Measurements from ENCODE around the gene MCUR1. TPM values are rescaled to one million over a fixed set of nuclear protein-coding genes. Genes with fewer than 3 reads are reported as not detected.
A peak's percentile ranks its signal among the peaks of the same experiment; 100 is the strongest.

Gene MCUR1
- total and polyA plus RNA-seq, 2 experiments from 2014 or later = 16.1 to 27.6 TPM

DNA sequence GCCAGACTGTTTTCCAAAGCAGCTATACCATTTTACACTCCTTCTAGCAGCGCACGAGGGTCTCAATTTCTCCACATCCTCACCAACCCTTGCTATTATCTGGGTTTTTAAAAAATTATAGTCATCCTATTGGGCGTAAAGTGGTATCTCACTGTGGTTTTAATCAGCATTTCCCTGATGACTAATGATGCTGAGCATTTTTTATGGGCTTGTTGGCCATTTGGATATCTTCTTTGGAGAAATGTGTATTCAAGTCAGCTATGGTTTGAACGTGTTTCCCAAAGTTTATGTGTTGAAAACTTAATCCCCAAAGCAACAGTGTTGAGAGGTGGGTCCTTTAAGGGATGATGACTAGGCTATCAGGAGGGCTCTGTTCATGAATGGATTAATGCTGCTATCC is 6.7 kb downstream of the MCUR1 start:
- peaks cover 62% of the 10 kb centered on the region for H3K79me2 ChIP-seq
- no peak for TF ChIP-seq EZH2 (IDR thresholded peaks at IDR 0.05; ENCODE audit: borderline replicate concordance)
- TF ChIP-seq, protein P1, sequence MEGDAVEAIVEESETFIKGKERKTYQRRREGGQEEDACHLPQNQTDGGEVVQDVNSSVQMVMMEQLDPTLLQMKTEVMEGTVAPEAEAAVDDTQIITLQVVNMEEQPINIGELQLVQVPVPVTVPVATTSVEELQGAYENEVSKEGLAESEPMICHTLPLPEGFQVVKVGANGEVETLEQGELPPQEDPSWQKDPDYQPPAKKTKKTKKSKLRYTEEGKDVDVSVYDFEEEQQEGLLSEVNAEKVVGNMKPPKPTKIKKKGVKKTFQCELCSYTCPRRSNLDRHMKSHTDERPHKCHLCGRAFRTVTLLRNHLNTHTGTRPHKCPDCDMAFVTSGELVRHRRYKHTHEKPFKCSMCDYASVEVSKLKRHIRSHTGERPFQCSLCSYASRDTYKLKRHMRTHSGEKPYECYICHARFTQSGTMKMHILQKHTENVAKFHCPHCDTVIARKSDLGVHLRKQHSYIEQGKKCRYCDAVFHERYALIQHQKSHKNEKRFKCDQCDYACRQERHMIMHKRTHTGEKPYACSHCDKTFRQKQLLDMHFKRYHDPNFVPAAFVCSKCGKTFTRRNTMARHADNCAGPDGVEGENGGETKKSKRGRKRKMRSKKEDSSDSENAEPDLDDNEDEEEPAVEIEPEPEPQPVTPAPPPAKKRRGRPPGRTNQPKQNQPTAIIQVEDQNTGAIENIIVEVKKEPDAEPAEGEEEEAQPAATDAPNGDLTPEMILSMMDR (IDR thresholded peaks at IDR 0.05; ENCODE audit: poor library complexity) = no peak
- no peak for TF ChIP-seq EZH2phosphoT487 (IDR thresholded peaks at IDR 0.05; ENCODE audit: low read depth, severe bottlenecking, unreplicated experiment)
- no peaks in the 10 kb centered on the region for H3K36me3 ChIP-seq (replicated peaks; ENCODE audit: insufficient read depth, low read depth)
- peaks cover 4% of the 10 kb centered on the region for H4K20me1 ChIP-seq (ENCODE audit: insufficient read depth, poor library complexity, severe bottlenecking)
- H3K27me3 ChIP-seq = no peaks in the 10 kb centered on the region
- H2AFZ ChIP-seq = no peak overlapping the region
- no peak overlapping the region for H3K4me3 ChIP-seq
- peaks cover 16% of the 10 kb centered on the region for H3K4me1 ChIP-seq (ENCODE audit: insufficient read depth)
- H3K4me2 ChIP-seq = no peak overlapping the region
- DNase-seq (ENCODE audit: low spot score) = no peak
- WGBS (ENCODE audit: low lambda C conversion rate, missing lambda C conversion rate) = 81% methylated on average over 4 of the region's 4 CpGs
- H3K9me3 ChIP-seq (ENCODE audit: low read depth) = no peaks in the 10 kb centered on the region
- no peak overlapping the region for H3K27ac ChIP-seq
- H3K9me2 ChIP-seq (replicated peaks; ENCODE audit: insufficient read depth) = no peaks in the 10 kb centered on the region

DNA sequence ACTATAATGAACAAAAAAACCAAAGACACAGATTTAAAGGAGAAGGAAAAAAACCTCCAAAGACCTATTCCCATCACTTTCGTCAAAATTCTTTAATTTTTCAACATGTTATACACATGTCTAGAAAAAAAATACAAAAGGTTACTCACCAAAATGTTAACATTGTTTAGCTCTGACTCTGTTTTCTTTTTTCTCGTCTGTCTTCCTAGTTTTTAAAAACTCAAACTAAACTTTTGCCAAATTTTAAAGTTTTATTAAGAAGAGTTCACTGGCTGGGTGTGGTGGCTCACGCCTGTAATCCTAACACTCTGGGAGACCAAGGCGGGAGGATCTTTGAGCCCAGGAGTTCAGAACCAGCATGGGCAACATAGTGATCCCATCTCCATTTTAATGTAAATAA is 10.8 kb downstream of the MCUR1 start:
- H3K36me3 ChIP-seq (replicated peaks; ENCODE audit: insufficient read depth, low read depth) = no peaks in the 10 kb centered on the region
- no peak overlapping the region for H2AFZ ChIP-seq
- no peaks in the 10 kb centered on the region for H3K9me2 ChIP-seq (replicated peaks; ENCODE audit: insufficient read depth)
- no peak for TF ChIP-seq EZH2phosphoT487 (IDR thresholded peaks at IDR 0.05; ENCODE audit: low read depth, severe bottlenecking, unreplicated experiment)
- no peak for TF ChIP-seq EZH2 (IDR thresholded peaks at IDR 0.05; ENCODE audit: borderline replicate concordance)
- TF ChIP-seq, protein P1 (IDR thresholded peaks at IDR 0.05; ENCODE audit: poor library complexity) = no peak
- no peaks in the 10 kb centered on the region for H3K27me3 ChIP-seq
- peaks cover 20% of the 10 kb centered on the region for H3K79me2 ChIP-seq
- H3K9me3 ChIP-seq (ENCODE audit: low read depth) = no peaks in the 10 kb centered on the region
- H3K27ac ChIP-seq = no peak overlapping the region
- H3K4me2 ChIP-seq = no peak overlapping the region
- no peak for DNase-seq (ENCODE audit: low spot score)
- H4K20me1 ChIP-seq (ENCODE audit: insufficient read depth, poor library complexity, severe bottlenecking) = no peaks in the 10 kb centered on the region
- 96% methylated on average over 4 of the region's 4 CpGs for WGBS (ENCODE audit: low lambda C conversion rate, missing lambda C conversion rate)
- H3K4me1 ChIP-seq (ENCODE audit: insufficient read depth) = no peaks in the 10 kb centered on the region
- no peak overlapping the region for H3K4me3 ChIP-seq

DNA sequence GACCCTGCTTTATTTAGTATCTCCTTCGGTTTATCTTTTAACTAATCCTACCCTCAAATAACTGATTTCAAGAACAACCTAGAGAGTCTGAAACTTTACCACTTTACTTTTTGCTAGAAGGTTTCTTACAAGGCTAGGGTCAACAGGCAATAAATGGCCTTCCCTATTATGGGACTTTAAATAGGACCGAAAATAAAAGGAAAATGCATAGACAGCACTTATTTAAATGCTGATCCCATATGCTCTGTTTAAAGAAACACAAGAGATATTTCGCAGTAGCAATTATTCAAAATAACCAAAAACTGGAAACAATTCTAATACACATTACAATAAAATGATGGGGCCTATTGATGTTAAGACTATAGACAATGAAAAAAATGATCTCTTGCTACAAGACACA is 13.7 kb downstream of the MCUR1 start:
- Histone ChIP-seq H4K20me1 (ENCODE audit: insufficient read depth, poor library complexity, severe bottlenecking) (no peaks in the 10 kb centered on the region), H3K79me2 (peaks cover 4% of the 10 kb centered on the region), H3K4me2 (no peak overlapping the region), H3K27ac (no peak overlapping the region), H2AFZ (no peak overlapping the region), H3K9me2 (replicated peaks; ENCODE audit: insufficient read depth) (no peaks in the 10 kb centered on the region), H3K9me3 (ENCODE audit: low read depth) (no peaks in the 10 kb centered on the region), H3K4me3 (no peak overlapping the region), H3K4me1 (ENCODE audit: insufficient read depth) (no peaks in the 10 kb centered on the region), H3K27me3 (no peaks in the 10 kb centered on the region), H3K36me3 (replicated peaks; ENCODE audit: insufficient read depth, low read depth) (no peaks in the 10 kb centered on the region)
- DNase-seq (ENCODE audit: low spot score) = no peak
- TF ChIP-seq, protein P1 (IDR thresholded peaks at IDR 0.05; ENCODE audit: poor library complexity) = no peak
- TF ChIP-seq EZH2 (IDR thresholded peaks at IDR 0.05; ENCODE audit: borderline replicate concordance) (no peak), EZH2phosphoT487 (IDR thresholded peaks at IDR 0.05; ENCODE audit: low read depth, severe bottlenecking, unreplicated experiment) (no peak)
- WGBS (ENCODE audit: low lambda C conversion rate, missing lambda C conversion rate) = 70% methylated on average over 3 of the region's 3 CpGs

DNA sequence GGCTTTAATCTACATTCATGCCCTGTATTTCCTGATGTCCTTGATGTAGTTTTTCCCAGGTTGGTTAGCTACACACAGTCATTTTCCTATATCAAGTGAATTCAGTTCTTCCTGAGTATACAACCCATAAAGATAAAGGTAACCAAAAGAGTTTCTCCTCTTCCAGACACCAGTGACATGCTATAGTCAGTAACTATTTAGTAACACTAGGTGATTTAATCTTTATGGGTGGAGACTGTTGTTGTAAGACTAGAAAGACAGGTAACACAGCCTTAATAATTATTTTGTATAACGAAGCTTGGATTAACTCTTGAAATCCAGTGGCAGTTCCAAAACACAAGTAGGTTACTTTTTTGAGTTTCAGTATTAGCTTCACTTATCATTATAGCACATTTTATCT is 17.6 kb downstream of the MCUR1 start:
- Histone ChIP-seq H3K27ac (peak overlapping the region; percentile 4), H3K4me2 (no peak overlapping the region)
- no peak for DNase-seq (ENCODE audit: low spot score)

More for the DNA sequence above, 17.6 kb downstream of the MCUR1 start:
- Histone ChIP-seq H3K4me1 (ENCODE audit: insufficient read depth) (no peaks in the 10 kb centered on the region), H3K79me2 (no peaks in the 10 kb centered on the region), H3K9me2 (replicated peaks; ENCODE audit: insufficient read depth) (no peaks in the 10 kb centered on the region), H4K20me1 (ENCODE audit: insufficient read depth, poor library complexity, severe bottlenecking) (no peaks in the 10 kb centered on the region), H3K27me3 (no peaks in the 10 kb centered on the region), H2AFZ (no peak overlapping the region), H3K36me3 (replicated peaks; ENCODE audit: insufficient read depth, low read depth) (no peaks in the 10 kb centered on the region), H3K4me3 (no peak overlapping the region), H3K9me3 (ENCODE audit: low read depth) (no peaks in the 10 kb centered on the region)
- 71% methylated on average over 1 of the region's 1 CpG for WGBS (ENCODE audit: low lambda C conversion rate, missing lambda C conversion rate)
- TF ChIP-seq, protein P1 (IDR thresholded peaks at IDR 0.05; ENCODE audit: poor library complexity) = no peak
- TF ChIP-seq EZH2 (IDR thresholded peaks at IDR 0.05; ENCODE audit: borderline replicate concordance) (no peak), EZH2phosphoT487 (IDR thresholded peaks at IDR 0.05; ENCODE audit: low read depth, severe bottlenecking, unreplicated experiment) (no peak)

Measured in hepatocyte (in vitro differentiated cells).